GM18511 (cell line): Measurements from ENCODE around the gene PIGN.
"Not testable (repeated sequence)": the region's sequence is repeated elsewhere in the genome, so short reads cannot be mapped to it uniquely, and the experiment has no call there.

Experiments used
- ATAC-seq: cut with Tn5 transposase; IDR thresholded peaks from one replicate; pipeline ENCODE4 v1.9.1; 2021; ENCODE audit warnings: mild to moderate bottlenecking, moderate library complexity; ENCODE audit not compliant: unreplicated experiment

PIGN gene

DNA sequence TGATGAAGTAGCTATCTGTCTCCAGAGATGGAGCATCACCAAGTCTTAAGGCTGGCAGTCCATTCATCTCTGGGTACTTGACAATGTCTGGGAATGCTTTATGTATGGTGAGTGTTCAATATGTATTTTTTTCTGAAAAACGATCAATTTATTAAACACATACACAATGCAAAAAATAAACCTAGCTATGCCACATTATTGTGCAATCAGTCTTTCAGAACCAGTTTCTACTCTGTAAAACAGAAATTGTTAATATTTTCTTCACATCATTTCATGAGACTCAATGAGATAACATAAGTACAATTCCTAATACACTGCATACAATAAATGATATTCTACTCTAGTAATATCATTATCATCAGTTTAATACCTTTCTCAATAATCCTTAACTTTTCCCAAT is 122.5 kb downstream of the PIGN start:
- ATAC-seq: no peak

GRCh38 chr18:62061821-62062478 is 124.9 kb downstream of the PIGN start:
- no peak for ATAC-seq

- ATAC-seq: no peak
Observed at GRCh38 chr18:62060820-62061219, 126.0 kb downstream of the PIGN start.

DNA sequence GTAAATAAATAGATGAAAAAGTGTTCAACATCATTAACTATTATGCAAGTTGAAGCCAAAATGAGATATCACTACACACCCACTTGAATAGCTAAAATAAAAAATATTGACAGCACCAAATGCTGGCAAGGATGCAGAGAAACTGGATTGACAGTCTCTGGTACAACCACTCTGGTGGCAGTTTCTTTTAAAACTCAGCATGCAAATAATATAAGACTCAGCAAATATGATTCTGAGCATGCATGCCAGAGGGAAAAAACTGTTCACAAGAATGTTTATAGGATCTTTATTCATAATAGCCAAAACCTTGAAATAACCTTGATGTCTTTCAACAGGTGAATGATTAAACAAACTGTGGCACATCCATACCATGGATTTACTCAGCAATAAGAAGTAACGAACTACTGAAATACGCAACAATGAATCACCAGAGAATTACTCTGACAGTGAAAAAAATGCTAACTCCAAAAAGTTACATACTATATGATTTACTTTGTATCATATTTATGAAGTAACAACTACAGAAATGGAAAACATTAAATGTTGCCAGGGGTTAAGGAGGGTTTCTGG is 131.8 kb downstream of the PIGN start:
- ATAC-seq: no peak

GRCh38 chr18:62048279-62048678 is 138.6 kb downstream of the PIGN start:
- no peak for ATAC-seq

DNA sequence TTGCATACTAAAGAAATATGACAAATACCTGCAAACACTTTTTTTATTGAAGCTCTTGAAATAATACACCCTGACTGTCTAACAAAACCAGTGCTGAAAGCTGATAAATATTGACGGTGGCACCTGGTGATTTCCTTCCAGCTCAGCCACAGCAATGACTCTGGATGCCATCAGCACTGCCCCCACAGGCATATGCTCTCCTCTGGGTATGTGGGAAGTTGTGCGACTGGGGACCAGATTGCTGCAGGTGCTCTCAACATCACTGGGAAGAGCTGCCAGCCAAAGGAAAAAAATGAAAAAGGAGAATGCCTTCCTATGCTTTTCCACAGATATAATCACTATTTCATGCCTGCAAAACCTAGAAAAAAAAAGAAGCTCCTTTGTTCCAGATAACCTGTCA is 141.5 kb downstream of the PIGN start:
- ATAC-seq: no peak

- ATAC-seq: no peak
Observed at GRCh38 chr18:62044490-62045000, 142.3 kb downstream of the PIGN start.

- no peak for ATAC-seq
Observed at GRCh38 chr18:62037989-62038778, 148.7 kb downstream of the PIGN start.

GRCh38 chr18:62037012-62037742 is 149.7 kb downstream of the PIGN start:
- ATAC-seq: no peak

DNA sequence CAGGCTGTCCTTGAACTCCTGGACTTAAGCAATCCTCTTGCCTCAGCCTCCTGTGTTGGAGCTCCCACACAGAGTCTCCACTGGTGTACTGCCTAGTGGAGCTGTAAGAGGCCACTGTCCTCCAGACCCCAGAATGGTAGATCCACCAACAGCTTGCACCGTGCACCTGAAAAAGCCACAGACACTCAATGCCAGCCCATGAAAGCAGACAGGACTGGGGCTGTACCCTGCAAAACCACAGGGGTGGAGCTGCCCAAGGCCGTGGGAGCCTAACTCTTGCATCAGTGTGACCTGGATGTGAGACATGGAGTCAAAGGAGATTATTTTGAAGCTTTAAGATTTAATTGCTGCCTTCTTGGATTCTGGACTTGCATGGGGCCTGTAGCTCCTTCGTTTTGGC is 152.6 kb downstream of the PIGN start:
- not testable (repeated sequence) for ATAC-seq

DNA sequence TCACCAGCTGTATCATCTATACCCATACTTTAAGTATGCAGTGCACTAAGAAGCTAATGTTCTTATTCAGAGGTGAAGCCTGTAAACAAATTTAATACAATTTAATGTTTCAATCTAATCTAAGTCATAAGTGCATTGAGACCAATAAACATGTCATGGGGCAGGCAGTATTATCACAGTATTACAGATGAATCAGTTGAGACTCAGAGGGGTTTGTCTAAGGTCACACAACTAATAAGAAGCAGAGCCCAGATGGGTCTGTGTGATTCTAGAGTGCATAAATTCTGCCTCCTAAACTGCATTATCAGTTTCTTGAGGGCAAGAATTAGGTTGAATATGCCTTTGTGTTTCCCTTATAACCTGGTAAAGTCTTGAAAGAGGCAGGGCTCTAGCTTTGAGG is 153.1 kb downstream of the PIGN start:
- ATAC-seq: no peak

- ATAC-seq: no peak
Observed at GRCh38 chr18:62033207-62033606, 153.6 kb downstream of the PIGN start.

DNA sequence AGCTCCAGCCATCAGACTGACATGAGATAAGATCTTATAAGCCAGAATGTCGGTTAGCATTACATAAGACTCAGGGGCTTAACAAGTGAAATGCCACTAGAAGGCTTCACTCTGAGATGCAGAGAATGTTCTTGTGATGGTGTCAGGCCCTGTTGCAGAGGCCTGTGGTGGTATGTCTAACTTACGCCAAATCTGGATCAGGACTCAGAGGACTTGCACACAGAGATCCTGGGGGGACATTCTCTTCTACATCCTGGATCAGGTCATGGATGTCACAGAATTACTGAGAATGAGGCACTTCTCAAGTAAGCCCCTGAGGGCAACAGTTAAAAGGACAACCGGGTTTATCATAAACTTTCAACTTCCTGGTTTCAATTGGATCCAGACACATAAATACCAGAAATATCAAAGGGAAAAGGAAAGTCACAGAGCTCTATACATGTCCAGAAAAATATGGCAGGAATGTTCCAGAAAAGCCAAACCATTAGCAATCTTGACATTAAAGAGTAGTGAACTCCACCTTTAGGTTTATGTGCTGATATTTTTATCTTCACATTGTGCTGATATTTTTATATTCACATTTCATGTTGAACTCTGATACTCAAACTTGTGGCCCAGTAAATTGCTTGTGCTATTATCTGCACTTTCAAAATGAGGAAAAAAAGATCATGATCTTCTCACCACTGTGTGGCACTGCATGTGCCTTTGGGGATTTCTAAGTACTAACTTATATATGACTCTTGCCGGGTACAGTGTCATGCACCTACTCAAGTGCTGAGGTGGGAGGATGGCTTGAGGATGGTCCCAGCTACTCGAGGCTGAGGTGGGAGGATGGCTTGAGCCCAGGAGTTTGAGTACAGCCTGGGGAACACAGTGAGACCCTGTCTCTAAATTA is 156.5 kb downstream of the PIGN start:
- ATAC-seq: no peak

- ATAC-seq: no peak
Observed at GRCh38 chr18:62028715-62029114, 158.1 kb downstream of the PIGN start.

- ATAC-seq: no peak
Observed at GRCh38 chr18:62027914-62028520, 158.8 kb downstream of the PIGN start.

DNA sequence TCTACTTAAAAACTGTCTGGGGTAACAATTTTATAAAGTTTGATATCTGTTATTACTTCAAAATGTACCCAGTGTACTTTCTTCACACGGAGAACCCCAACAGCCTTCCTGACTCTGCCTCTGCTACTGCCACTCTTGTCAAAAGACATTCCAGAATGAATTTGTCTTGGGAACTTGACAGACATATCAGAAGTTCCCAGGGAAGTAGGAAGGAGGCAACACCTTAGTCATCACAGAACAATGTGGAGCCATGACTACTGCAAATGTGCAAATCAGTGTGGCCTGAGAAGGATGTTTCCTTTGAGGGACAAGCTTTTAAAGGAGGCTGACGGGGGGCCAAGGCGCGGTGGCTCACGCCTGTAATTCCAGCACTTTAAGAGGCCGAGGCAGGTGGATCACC is 160.3 kb downstream of the PIGN start:
- ATAC-seq: no peak

DNA sequence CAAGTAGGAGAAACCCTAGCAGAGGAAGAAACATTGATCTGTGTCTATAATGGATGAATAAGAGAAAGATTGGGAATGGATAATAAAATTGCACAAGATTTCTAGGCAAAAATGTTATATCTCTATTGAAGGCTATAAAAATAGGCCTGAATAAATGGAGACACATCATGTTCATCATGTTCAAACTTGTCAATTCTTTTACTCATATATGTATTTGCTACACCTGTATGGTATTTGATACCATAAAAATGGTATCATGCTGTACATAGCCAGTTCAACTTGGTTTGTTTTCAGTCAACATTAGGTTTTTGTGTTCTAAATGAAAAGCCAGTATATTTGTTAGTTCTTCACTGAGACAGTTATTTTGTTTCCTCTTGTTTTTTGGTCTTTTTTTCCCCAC is 161.9 kb downstream of the PIGN start:
- no peak for ATAC-seq

DNA sequence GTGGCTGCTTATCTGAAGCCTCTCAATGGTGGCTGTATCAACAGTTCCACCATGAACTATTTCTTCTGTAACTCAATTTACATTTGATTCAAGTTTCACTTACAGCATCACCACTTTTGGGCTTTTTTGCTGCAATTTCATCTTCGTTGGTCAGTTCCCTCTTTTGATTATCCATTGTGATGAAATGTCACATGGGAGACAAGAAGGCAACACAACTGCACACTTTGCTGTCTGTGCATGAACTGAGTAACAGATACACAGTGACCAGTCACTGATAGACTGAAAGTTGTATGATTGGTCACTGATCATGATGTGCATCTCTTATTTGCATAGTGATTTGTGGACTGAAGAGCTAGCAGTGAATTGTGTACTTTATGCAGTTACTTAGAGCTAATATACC is 163.3 kb downstream of the PIGN start:
- ATAC-seq: no peak

DNA sequence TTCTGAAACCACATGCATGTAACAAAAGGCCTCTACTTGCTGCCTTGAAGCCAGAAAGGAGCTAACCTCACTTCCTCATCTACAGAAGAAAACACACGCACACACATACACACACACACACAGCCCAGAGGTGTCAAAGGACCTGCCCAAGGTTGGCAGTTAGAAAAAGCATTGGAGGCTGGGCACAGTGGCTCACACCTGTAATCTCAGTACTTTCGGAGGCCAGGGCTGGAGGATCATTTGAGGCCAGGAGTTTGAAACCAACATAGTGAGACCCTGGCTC is 168.2 kb downstream of the PIGN start:
- ATAC-seq: no peak
